T-cell (primary cell): ENCODE measurements around the gene ALPP. TPM values are rescaled to one million over a fixed set of nuclear protein-coding genes. Genes with fewer than 3 reads are reported as not detected.
"Not testable (repeated sequence)": the region's sequence is repeated elsewhere in the genome, so short reads cannot be mapped to it uniquely, and the experiment has no call there.

Source experiments
- ATAC-seq, 4 experiments: fragments of 200-7000 bp in 3 of 4; fragments of 150-1000 bp in 1 of 4; cut with Tn5 transposase; replicated peaks in 1 of 4; 1 replicate in 3 of 4; 2 replicates in 1 of 4; pipeline ENCODE4 v1.10.0; 2021; ENCODE audit warnings: moderate library complexity in 3 of 4, mild to moderate bottlenecking in 2 of 4, moderate number of reproducible peaks in 1 of 4
- CTCF ChIA-PET, 2 donors: fragments of 300-600 bp; sonication (Branson Sonifier 250); formaldehyde crosslinking; loops; one replicate each; lab custom pipeline; 2022; ENCODE audit warnings: antibody characterized with exemption in 2 of 2; lab: Charles Lee
- POLR2A ChIA-PET, 2 donors: fragments of 300-600 bp; sonication (Branson Sonifier 250); formaldehyde crosslinking; loops; one replicate each; lab custom pipeline; 2022; ENCODE audit warnings: antibody characterized with exemption in 2 of 2; lab: Charles Lee
- DNase-seq, 35 experiments: peaks; one replicate each; pipeline versions ENCODE4 v3.0.0 to v3.0.0-alpha.2; 2013 to 2023
- H3K27ac ChIP-seq: one replicate; pipeline ENCODE4 v1.5.1; 2013; ENCODE audit warnings: low read length
- H3K27me3 ChIP-seq, 2 experiments: replicated peaks in 1 of 2; 1 replicate in 1 of 2; 2 replicates in 1 of 2; pipeline versions ENCODE4 v1.6.1 to v1.7.0; 2013; ENCODE audit warnings: low read length in 1 of 2, mixed read lengths in 1 of 2; ENCODE audit not compliant: control insufficient read depth in 2 of 2, insufficient read depth in 2 of 2; ENCODE audit errors: extremely low read depth in 1 of 2
- H3K36me3 ChIP-seq, 2 donors: 1 replicate in 1 of 2; 2 replicates in 1 of 2; pipeline versions ENCODE4 v1.6.1 to v1.7.0; 2013; ENCODE audit warnings: low read length in 1 of 2; ENCODE audit not compliant: control insufficient read depth in 2 of 2, insufficient read depth in 1 of 2; ENCODE audit errors: extremely low read depth in 1 of 2
- H3K4me1 ChIP-seq, 2 experiments: 1 replicate in 1 of 2; 2 replicates in 1 of 2; pipeline versions ENCODE4 v1.6.1 to v1.7.0; 2013; ENCODE audit warnings: low read length in 2 of 2, mixed read lengths in 1 of 2; ENCODE audit not compliant: insufficient read depth in 2 of 2, control insufficient read depth in 1 of 2; ENCODE audit errors: extremely low read depth in 1 of 2
- H3K4me3 ChIP-seq, 2 donors: 1 replicate in 1 of 2; 2 replicates in 1 of 2; pipeline versions ENCODE4 v1.5.1 to v1.7.0; 2013; ENCODE audit warnings: mild to moderate bottlenecking in 2 of 2, low read length in 1 of 2, moderate library complexity in 1 of 2; ENCODE audit not compliant: control insufficient read depth in 1 of 2; ENCODE audit errors: extremely low read depth in 1 of 2
- H3K9me3 ChIP-seq: 2 replicates; pipeline ENCODE4 v1.7.0; 2013
- H3K27ac Mint-ChIP-seq, 2 donors: one replicate each; pipeline ENCODE4 v1.8.0; 2020 to 2021; ENCODE audit warnings: mild to moderate bottlenecking in 2 of 2, mixed read lengths in 2 of 2
- H3K27me3 Mint-ChIP-seq, 2 donors: one replicate each; pipeline ENCODE4 v1.8.0; 2021 to 2022; ENCODE audit warnings: mixed read lengths in 2 of 2
- H3K36me3 Mint-ChIP-seq: one replicate; pipeline ENCODE4 v1.8.0; 2021; ENCODE audit warnings: mixed read lengths
- H3K4me1 Mint-ChIP-seq, 3 donors: one replicate each; pipeline ENCODE4 v1.8.0; 2020 to 2022; ENCODE audit warnings: mixed read lengths in 3 of 3, mild to moderate bottlenecking in 1 of 3
- H3K4me3 Mint-ChIP-seq, 3 donors: one replicate each; pipeline ENCODE4 v1.8.0; 2020 to 2022; ENCODE audit warnings: mild to moderate bottlenecking in 3 of 3, mixed read lengths in 3 of 3, moderate library complexity in 3 of 3
- H3K9me3 Mint-ChIP-seq, 3 donors: one replicate each; pipeline ENCODE4 v1.8.0; 2020 to 2022; ENCODE audit warnings: mixed read lengths in 3 of 3
- WGBS: methylation state at CpG from one replicate; pipeline ENCODE4 v1.1.5; 2013; ENCODE audit warnings: missing lambda C conversion rate; ENCODE audit not compliant: insufficient coverage; 5-methylcytosine and 5-hydroxymethylcytosine counted together
- total RNA-seq, 35 experiments: library from RNA in 6 of 35; stranded (reverse) in 6 of 35; fragments of 120-200 nt in 1 of 35; gene quantifications; one replicate each; pipeline versions ENCODE4 v1.2.1 to v1.2.4 and lab custom pipeline; 2013 to 2026

ALPP gene
- total RNA-seq, 5 donors from 2014 or later (not counting 1 experiment from before 2014, with no cell fraction given) = 0.16 TPM; not detected in 4

DNA sequence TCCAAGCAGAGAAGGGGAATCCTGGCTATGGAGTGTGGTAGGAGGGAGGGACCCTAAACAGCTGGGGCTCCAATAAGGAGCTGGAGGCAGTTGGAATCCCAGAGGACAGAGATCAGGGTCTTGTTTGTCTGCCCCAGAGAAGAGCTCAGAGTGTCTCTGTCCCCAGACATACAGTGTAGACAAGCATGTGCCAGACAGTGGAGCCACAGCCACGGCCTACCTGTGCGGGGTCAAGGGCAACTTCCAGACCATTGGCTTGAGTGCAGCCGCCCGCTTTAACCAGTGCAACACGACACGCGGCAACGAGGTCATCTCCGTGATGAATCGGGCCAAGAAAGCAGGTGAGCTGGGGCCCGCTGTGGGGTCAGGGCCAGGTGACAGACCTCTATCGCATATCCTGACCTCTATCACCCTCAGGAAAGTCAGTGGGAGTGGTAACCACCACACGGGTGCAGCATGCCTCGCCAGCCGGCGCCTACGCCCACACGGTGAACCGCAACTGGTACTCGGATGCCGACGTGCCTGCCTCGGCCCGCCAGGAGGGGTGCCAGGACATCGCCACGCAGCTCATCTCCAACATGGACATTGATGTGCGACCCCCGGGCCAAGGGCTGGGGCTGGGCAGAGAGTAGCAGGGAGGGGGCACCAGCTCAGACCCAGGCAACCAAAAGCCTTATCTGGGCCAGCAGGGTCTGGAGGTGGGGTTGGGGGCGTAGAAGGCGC lies 29.0 kb downstream of the ALPP start:
- peaks cover 0 to 15% of the 10 kb centered on the region in 2 donors for H3K27me3 Mint-ChIP-seq
- H3K27ac ChIP-seq, H3K27ac Mint-ChIP-seq, H3K36me3 ChIP-seq, H3K4me3 Mint-ChIP-seq, H3K9me3 ChIP-seq, ATAC-seq, DNase-seq, CTCF ChIA-PET, POLR2A ChIA-PET, H3K4me1 ChIP-seq, H3K4me1 Mint-ChIP-seq, H3K4me3 ChIP-seq, H3K9me3 Mint-ChIP-seq, H3K36me3 Mint-ChIP-seq: not testable (repeated sequence)
- H3K27me3 ChIP-seq = peaks cover 0 to 26% of the 10 kb centered on the region in 2 experiments
- 94% methylated on average over 17 of the region's 30 CpGs for WGBS

DNA sequence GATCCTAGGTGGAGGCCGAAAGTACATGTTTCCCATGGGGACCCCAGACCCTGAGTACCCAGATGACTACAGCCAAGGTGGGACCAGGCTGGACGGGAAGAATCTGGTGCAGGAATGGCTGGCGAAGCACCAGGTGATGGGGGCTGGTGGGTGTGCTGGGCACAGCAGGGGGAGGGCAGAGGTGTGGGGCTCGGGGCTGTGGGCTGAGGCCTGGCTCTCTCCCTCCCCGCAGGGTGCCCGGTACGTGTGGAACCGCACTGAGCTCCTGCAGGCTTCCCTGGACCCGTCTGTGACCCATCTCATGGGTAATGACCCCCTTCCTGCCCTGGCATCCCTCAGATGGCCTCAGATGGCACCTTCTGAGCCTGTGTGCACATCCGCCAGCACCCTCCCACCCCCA lies 29.7 kb downstream of the ALPP start:
- H3K9me3 ChIP-seq, DNase-seq, H3K27ac ChIP-seq, ATAC-seq, H3K36me3 ChIP-seq, CTCF ChIA-PET, H3K4me3 Mint-ChIP-seq, POLR2A ChIA-PET, H3K4me3 ChIP-seq, H3K36me3 Mint-ChIP-seq, H3K27ac Mint-ChIP-seq, H3K9me3 Mint-ChIP-seq, H3K4me1 Mint-ChIP-seq, H3K4me1 ChIP-seq: not testable (repeated sequence)
- H3K27me3 Mint-ChIP-seq = peaks cover 0 to 17% of the 10 kb centered on the region in 2 donors
- peaks cover 0 to 26% of the 10 kb centered on the region in 2 experiments for H3K27me3 ChIP-seq
- WGBS = 83% methylated on average over 1 of the region's 10 CpGs

DNA sequence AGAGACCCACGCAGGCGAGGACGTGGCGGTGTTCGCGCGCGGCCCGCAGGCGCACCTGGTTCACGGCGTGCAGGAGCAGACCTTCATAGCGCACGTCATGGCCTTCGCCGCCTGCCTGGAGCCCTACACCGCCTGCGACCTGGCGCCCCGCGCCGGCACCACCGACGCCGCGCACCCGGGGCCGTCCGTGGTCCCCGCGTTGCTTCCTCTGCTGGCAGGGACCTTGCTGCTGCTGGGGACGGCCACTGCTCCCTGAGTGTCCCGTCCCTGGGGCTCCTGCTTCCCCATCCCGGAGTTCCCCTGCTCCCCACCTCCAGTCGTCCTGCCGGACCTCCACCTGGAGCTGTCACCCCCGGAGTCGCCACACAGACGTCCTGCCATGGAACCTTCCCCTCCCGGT lies 31.1 kb downstream of the ALPP start:
- H3K27me3 ChIP-seq = peaks cover 0 to 31% of the 10 kb centered on the region in 2 experiments
- WGBS = 88% methylated on average over 29 of the region's 40 CpGs
- DNase-seq, ATAC-seq, H3K27ac ChIP-seq, H3K36me3 ChIP-seq, CTCF ChIA-PET, H3K4me3 ChIP-seq, H3K36me3 Mint-ChIP-seq, H3K9me3 ChIP-seq, H3K27ac Mint-ChIP-seq, H3K4me3 Mint-ChIP-seq, H3K9me3 Mint-ChIP-seq, H3K4me1 ChIP-seq, POLR2A ChIA-PET: not testable (repeated sequence)
- Mint-ChIP-seq H3K27me3 (peaks cover 3 to 27% of the 10 kb centered on the region in 2 donors), H3K4me1 (peaks cover 10 to 14% (median 12%) of the 10 kb centered on the region in 3 donors)

DNA sequence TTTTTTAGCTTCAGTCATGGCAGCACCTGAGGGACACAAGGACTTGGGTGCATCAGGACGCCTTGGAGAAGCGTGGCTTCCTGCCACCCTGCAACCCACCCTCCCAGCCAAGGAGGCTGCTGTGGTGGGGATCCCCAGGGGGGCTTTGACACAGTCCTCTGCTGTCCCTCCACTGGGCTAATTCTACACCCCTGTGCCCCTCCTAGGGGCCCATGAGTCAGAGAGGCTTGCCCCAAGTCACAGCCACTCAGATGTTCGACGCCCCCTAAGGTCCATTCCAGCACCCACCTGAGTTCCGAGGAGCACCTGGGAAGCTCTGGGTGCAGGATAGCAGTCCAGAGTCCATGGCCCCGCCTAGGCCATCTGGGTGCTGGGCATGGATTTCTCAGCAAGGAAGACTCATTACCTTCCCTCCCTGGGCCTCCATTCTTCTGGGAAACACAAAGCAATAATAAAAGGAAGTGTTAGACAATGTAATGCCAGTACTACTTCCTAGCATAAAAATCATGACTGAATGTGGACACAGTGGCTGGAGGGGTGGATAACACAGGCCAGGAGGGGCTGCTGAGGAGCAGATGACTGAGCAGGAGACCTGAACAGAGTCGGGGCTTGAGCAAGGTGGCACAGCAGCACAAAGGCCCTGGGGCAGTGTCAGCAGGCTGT lies 31.8 kb downstream of the ALPP start:
- peaks cover 3 to 28% of the 10 kb centered on the region in 2 donors for H3K27me3 Mint-ChIP-seq

DNA sequence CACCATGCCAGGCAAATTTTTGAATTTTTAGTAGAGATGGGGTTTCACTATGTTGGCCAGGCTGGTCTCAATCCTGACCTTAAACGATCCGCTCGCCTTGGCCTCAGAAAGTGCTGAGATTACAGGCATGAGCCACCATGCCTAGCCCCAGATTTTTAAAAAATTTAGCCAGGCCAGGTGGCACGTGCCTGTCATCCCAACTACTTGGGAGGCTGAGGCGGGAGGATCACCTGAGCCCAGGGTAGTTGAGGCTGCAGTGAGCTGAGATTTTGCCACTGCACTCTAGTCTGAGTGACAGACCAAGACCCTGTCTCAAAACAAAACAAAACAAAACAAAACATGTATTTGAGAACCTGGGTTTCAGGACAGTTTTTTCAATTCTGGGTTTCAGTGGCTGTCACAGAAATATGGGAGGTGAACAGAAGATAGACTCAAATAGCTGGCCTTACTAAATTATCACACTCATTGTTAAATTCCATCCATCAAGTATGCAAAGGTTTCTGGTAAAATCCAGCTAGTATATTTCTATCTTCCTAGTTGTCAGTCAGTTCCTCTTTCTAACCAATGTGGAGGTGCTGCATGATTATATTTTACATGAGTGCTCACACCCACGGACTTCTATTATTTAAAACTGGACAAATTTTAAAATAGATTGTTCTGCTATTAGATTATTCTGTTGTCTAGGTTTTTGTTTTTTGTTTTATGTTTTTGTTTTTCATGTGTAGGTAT lies 33.5 kb downstream of the ALPP start:
- no peaks in the 10 kb centered on the region for H3K36me3 ChIP-seq
- peaks cover 8 to 42% of the 10 kb centered on the region in 2 donors for H3K27me3 Mint-ChIP-seq
- ChIA-PET CTCF (no interaction called here), POLR2A (no interaction called here)
- H3K36me3 Mint-ChIP-seq = no peaks in the 10 kb centered on the region
- ATAC-seq (no peak), DNase-seq (no peak)
- H3K4me3 ChIP-seq = no peak overlapping the region
- 91% methylated on average over 4 of the region's 6 CpGs for WGBS
- H3K9me3 ChIP-seq = no peaks in the 10 kb centered on the region
- no peak overlapping the region for H3K27ac ChIP-seq
- H3K4me1 Mint-ChIP-seq = peaks cover 10 to 14% (median 12%) of the 10 kb centered on the region in 3 donors
- H3K4me1 ChIP-seq = no peaks in the 10 kb centered on the region
- H3K27me3 ChIP-seq = peaks cover 0 to 49% of the 10 kb centered on the region in 2 experiments
- no peak overlapping the region for H3K27ac Mint-ChIP-seq
- H3K9me3 Mint-ChIP-seq = no peaks in the 10 kb centered on the region
- peak overlapping the region in 1 of 3 donors; percentile 19 for H3K4me3 Mint-ChIP-seq

More for the DNA sequence above, 31.8 kb downstream of the ALPP start:
- H3K27ac Mint-ChIP-seq = no peak overlapping the region
- H3K4me1 Mint-ChIP-seq = peaks cover 10 to 14% (median 12%) of the 10 kb centered on the region in 3 donors
- no peaks in the 10 kb centered on the region for H3K9me3 Mint-ChIP-seq
- H3K4me3 Mint-ChIP-seq = no peak overlapping the region
- ChIA-PET CTCF (interaction anchor here in 1 of 2 donors (0.7 kb wide), 1 partner anchor 30 kb away, joined by 4 read pairs; no protein-coding TSS in a partner anchor), POLR2A (no interaction called here)
- Histone ChIP-seq H3K9me3 (no peaks in the 10 kb centered on the region), H3K27me3 (peaks cover 0 to 37% of the 10 kb centered on the region in 2 experiments), H3K4me1 (no peaks in the 10 kb centered on the region), H3K27ac (no peak overlapping the region), H3K4me3 (no peak overlapping the region), H3K36me3 (no peaks in the 10 kb centered on the region)
- 82% methylated on average over 3 of the region's 7 CpGs for WGBS
- no peaks in the 10 kb centered on the region for H3K36me3 Mint-ChIP-seq
- ATAC-seq = no peak
- no peak for DNase-seq

DNA sequence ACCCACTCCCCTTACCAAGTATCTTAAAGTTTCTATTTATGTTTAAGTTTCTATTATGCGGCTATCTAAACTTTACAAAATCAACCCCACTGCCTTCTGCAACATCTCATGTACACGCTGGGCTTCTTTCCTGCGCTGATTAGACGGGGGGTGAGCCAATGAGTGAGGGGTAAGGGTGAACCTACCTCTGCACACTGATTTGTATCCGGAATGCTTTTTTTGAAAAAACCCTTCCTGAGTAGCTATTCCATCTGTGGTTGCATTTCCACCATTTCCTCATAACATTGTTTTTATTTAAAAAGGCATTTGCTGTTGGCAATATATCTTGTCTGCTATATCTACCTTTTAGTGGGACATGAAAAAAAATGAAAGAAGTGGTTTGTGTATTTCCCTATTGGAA lies 34.4 kb downstream of the ALPP start:
- no peaks in the 10 kb centered on the region for H3K4me1 ChIP-seq
- peaks cover 0 to 55% of the 10 kb centered on the region in 2 experiments for H3K27me3 ChIP-seq
- no peak overlapping the region for H3K27ac Mint-ChIP-seq
- ATAC-seq (no peak), DNase-seq (no peak)
- H3K9me3 Mint-ChIP-seq = no peaks in the 10 kb centered on the region
- H3K27me3 Mint-ChIP-seq = peaks cover 8 to 42% of the 10 kb centered on the region in 2 donors
- no CpG with 5 or more reads among the region's 5 CpGs for WGBS
- H3K27ac ChIP-seq = no peak overlapping the region
- no peaks in the 10 kb centered on the region for H3K36me3 Mint-ChIP-seq
- ChIA-PET POLR2A (no interaction called here), CTCF (interaction anchor here in 1 of 2 donors (0.6 to 1.1 kb wide), 2 partner anchors 24 to 512 kb away, joined by 3 to 4 read pairs; no protein-coding TSS in a partner anchor)
- H3K4me3 Mint-ChIP-seq = peak overlapping the region in 1 of 3 donors; percentile 19
- no peaks in the 10 kb centered on the region for H3K9me3 ChIP-seq
- no peak overlapping the region for H3K4me3 ChIP-seq
- H3K36me3 ChIP-seq = no peaks in the 10 kb centered on the region
- H3K4me1 Mint-ChIP-seq = peaks cover 10 to 14% (median 12%) of the 10 kb centered on the region in 3 donors
